Stimulated activated CD4-positive, alpha-beta T cell treated with anti-CD3 and anti-CD28 coated beads, Interleukin-1b, Interleukin-23, amount 100 ng/mL, for 24 hours (primary cell): Measurements from ENCODE around the gene PTH2R.
"Not testable (repeated sequence)": the region's sequence is repeated elsewhere in the genome, so short reads cannot be mapped to it uniquely, and the experiment has no call there.

Experiments
- DNase-seq, 4 experiments: peaks; one replicate each; pipeline ENCODE4 v3.0.0-alpha.2; 2020; ENCODE audit warnings: low read depth in 4 of 4, low spot score in 1 of 4

Gene PTH2R

GRCh38 chr2:208485390-208485789, 78.8 kb downstream of the PTH2R start:
- DNase-seq = no peak

GRCh38 chr2:208488686-208489564, 82.3 kb downstream of the PTH2R start:
- DNase-seq = no peak

GRCh38 chr2:208489687-208490086, 83.1 kb downstream of the PTH2R start:
- no peak for DNase-seq

GRCh38 chr2:208490492-208490891, 83.9 kb downstream of the PTH2R start:
- no peak for DNase-seq

GRCh38 chr2:208491641-208492040, 85.0 kb downstream of the PTH2R start:
- DNase-seq = no peak

- DNase-seq = no peak
Observed at GRCh38 chr2:208492069-208492468, 85.5 kb downstream of the PTH2R start.

- no peak for DNase-seq
Observed at GRCh38 chr2:208493186-208493585, 86.6 kb downstream of the PTH2R start.

GRCh38 chr2:208496129-208496528, 89.5 kb downstream of the PTH2R start:
- no peak for DNase-seq

GRCh38 chr2:208501206-208501605, 94.6 kb downstream of the PTH2R start:
- DNase-seq = no peak

GRCh38 chr2:208502288-208502687, 95.7 kb downstream of the PTH2R start:
- DNase-seq = no peak

- DNase-seq = not testable (repeated sequence)
Observed at GRCh38 chr2:208505365-208505764, 98.8 kb downstream of the PTH2R start.

- no peak for DNase-seq
Observed at GRCh38 chr2:208509586-208509985, 103.0 kb downstream of the PTH2R start.

- DNase-seq = no peak
Observed at GRCh38 chr2:208511016-208511415, 104.4 kb downstream of the PTH2R start.

- DNase-seq = no peak
Observed at GRCh38 chr2:208511573-208511972, 105.0 kb downstream of the PTH2R start.

- no peak for DNase-seq
Observed at GRCh38 chr2:208515099-208515498, 108.5 kb downstream of the PTH2R start.

GRCh38 chr2:208523069-208523468, 116.5 kb downstream of the PTH2R start:
- not testable (repeated sequence) for DNase-seq

- DNase-seq = not testable (repeated sequence)
Observed at GRCh38 chr2:208525165-208525564, 118.6 kb downstream of the PTH2R start.

GRCh38 chr2:208529796-208530195, 123.2 kb downstream of the PTH2R start:
- DNase-seq = no peak

GRCh38 chr2:208531361-208531760, 124.8 kb downstream of the PTH2R start:
- DNase-seq = no peak

GRCh38 chr2:208535578-208535977, 129.0 kb downstream of the PTH2R start:
- DNase-seq = not testable (repeated sequence)

GRCh38 chr2:208541461-208541988, 134.9 kb downstream of the PTH2R start:
- DNase-seq = no peak

- no peak for DNase-seq
Observed at GRCh38 chr2:208541989-208542464, 135.4 kb downstream of the PTH2R start.
